Gastrocnemius medialis (tissue), 4 donors: ENCODE data around the gene SLC38A8.

Experiments
- CTCF ChIP-seq, 5 experiments: fragments of 450-650 bp in 3 of 5; fragments of 200-600 bp in 2 of 5; sonication (generic) in 2 of 5; IDR thresholded peaks in 4 of 5; conservative IDR thresholded peaks in 1 of 5; 1 replicate in 4 of 5; 2 replicates in 1 of 5; pipeline ENCODE4 v1.5.1; 2016 to 2019; ENCODE audit warnings: antibody characterized with exemption in 5 of 5, mild to moderate bottlenecking in 3 of 5, moderate library complexity in 3 of 5
- POLR2A ChIP-seq, 2 donors: fragments of 450-650 bp; IDR thresholded peaks; one replicate each; pipeline ENCODE4 v1.6.1; 2017; ENCODE audit warnings: antibody characterized with exemption in 2 of 2, mild to moderate bottlenecking in 2 of 2, moderate library complexity in 2 of 2

- TF ChIP-seq CTCF (IDR thresholded peaks at IDR 0.05 in 4 of 5, conservative IDR thresholded peaks at IDR 0.05 in 1 of 5), result peak in 1 of 5 experiments; percentile 16
- TF ChIP-seq POLR2A (IDR thresholded peaks at IDR 0.05), result no peak
These were observed 1.5 kb upstream of the SLC38A8 start for GRCh38 chr16:84044118-84044488.
